T-helper 2 cell treated with Interferon-gamma antibody and Interleukin-4, amounts not matched to agents 5 μg/mL and 100 μg/mL, for 36 hours (primary cell): ENCODE data around the gene CARD19.

Experiments used
- DNase-seq: peaks from one replicate; pipeline ENCODE4 v3.0.0; 2021; ENCODE audit warnings: low spot score
- H3K27ac Mint-ChIP-seq: one replicate; pipeline ENCODE4 v1.8.0; 2021; ENCODE audit warnings: mild to moderate bottlenecking, mixed read lengths
- H3K27me3 Mint-ChIP-seq: one replicate; pipeline ENCODE4 v1.8.0; 2021; ENCODE audit warnings: low read depth, mixed read lengths
- H3K36me3 Mint-ChIP-seq: one replicate; pipeline ENCODE4 v1.8.0; 2021; ENCODE audit warnings: low read depth, mixed read lengths
- H3K4me1 Mint-ChIP-seq: one replicate; pipeline ENCODE4 v1.8.0; 2021; ENCODE audit warnings: low read depth, mixed read lengths
- H3K4me3 Mint-ChIP-seq: one replicate; pipeline ENCODE4 v1.8.0; 2022; ENCODE audit warnings: mild to moderate bottlenecking, moderate library complexity, mixed read lengths
- H3K9me3 Mint-ChIP-seq: one replicate; pipeline ENCODE4 v1.8.0; 2021; ENCODE audit warnings: mixed read lengths

The CARD19 gene

GRCh38 chr9:93161786-93162562 is 66.0 kb downstream of the CARD19 start:
- Mint-ChIP-seq H3K36me3 (no peaks in the 10 kb centered on the region), H3K9me3 (no peaks in the 10 kb centered on the region), H3K27ac (no peak overlapping the region), H3K4me3 (no peak overlapping the region), H3K4me1 (peaks cover 8% of the 10 kb centered on the region), H3K27me3 (no peaks in the 10 kb centered on the region)
- no peak for DNase-seq
